T-cell (primary cell): Measurements from ENCODE around the gene ZNF487. TPM values are rescaled to one million over a fixed set of nuclear protein-coding genes. Genes with fewer than 3 reads are reported as not detected.

Experiments
- ATAC-seq, 4 experiments: fragments of 200-7000 bp in 3 of 4; fragments of 150-1000 bp in 1 of 4; cut with Tn5 transposase; replicated peaks in 1 of 4; 1 replicate in 3 of 4; 2 replicates in 1 of 4; pipeline ENCODE4 v1.10.0; 2021; ENCODE audit warnings: moderate library complexity in 3 of 4, mild to moderate bottlenecking in 2 of 4, moderate number of reproducible peaks in 1 of 4
- CTCF ChIA-PET, 2 donors: fragments of 300-600 bp; sonication (Branson Sonifier 250); formaldehyde crosslinking; loops; one replicate each; lab custom pipeline; 2022; ENCODE audit warnings: antibody characterized with exemption in 2 of 2; lab: Charles Lee
- POLR2A ChIA-PET, 2 donors: fragments of 300-600 bp; sonication (Branson Sonifier 250); formaldehyde crosslinking; loops; one replicate each; lab custom pipeline; 2022; ENCODE audit warnings: antibody characterized with exemption in 2 of 2; lab: Charles Lee
- DNase-seq, 35 experiments: peaks; one replicate each; pipeline versions ENCODE4 v3.0.0 to v3.0.0-alpha.2; 2013 to 2023
- H3K27ac ChIP-seq: one replicate; pipeline ENCODE4 v1.5.1; 2013; ENCODE audit warnings: low read length
- H3K27me3 ChIP-seq, 2 experiments: replicated peaks in 1 of 2; 1 replicate in 1 of 2; 2 replicates in 1 of 2; pipeline versions ENCODE4 v1.6.1 to v1.7.0; 2013; ENCODE audit warnings: low read length in 1 of 2, mixed read lengths in 1 of 2; ENCODE audit not compliant: control insufficient read depth in 2 of 2, insufficient read depth in 2 of 2; ENCODE audit errors: extremely low read depth in 1 of 2
- H3K36me3 ChIP-seq, 2 donors: 1 replicate in 1 of 2; 2 replicates in 1 of 2; pipeline versions ENCODE4 v1.6.1 to v1.7.0; 2013; ENCODE audit warnings: low read length in 1 of 2; ENCODE audit not compliant: control insufficient read depth in 2 of 2, insufficient read depth in 1 of 2; ENCODE audit errors: extremely low read depth in 1 of 2
- H3K4me1 ChIP-seq, 2 experiments: 1 replicate in 1 of 2; 2 replicates in 1 of 2; pipeline versions ENCODE4 v1.6.1 to v1.7.0; 2013; ENCODE audit warnings: low read length in 2 of 2, mixed read lengths in 1 of 2; ENCODE audit not compliant: insufficient read depth in 2 of 2, control insufficient read depth in 1 of 2; ENCODE audit errors: extremely low read depth in 1 of 2
- H3K4me3 ChIP-seq, 2 donors: 1 replicate in 1 of 2; 2 replicates in 1 of 2; pipeline versions ENCODE4 v1.5.1 to v1.7.0; 2013; ENCODE audit warnings: mild to moderate bottlenecking in 2 of 2, low read length in 1 of 2, moderate library complexity in 1 of 2; ENCODE audit not compliant: control insufficient read depth in 1 of 2; ENCODE audit errors: extremely low read depth in 1 of 2
- H3K9me3 ChIP-seq: 2 replicates; pipeline ENCODE4 v1.7.0; 2013
- H3K27ac Mint-ChIP-seq, 2 donors: one replicate each; pipeline ENCODE4 v1.8.0; 2020 to 2021; ENCODE audit warnings: mild to moderate bottlenecking in 2 of 2, mixed read lengths in 2 of 2
- H3K27me3 Mint-ChIP-seq, 2 donors: one replicate each; pipeline ENCODE4 v1.8.0; 2021 to 2022; ENCODE audit warnings: mixed read lengths in 2 of 2
- H3K36me3 Mint-ChIP-seq: one replicate; pipeline ENCODE4 v1.8.0; 2021; ENCODE audit warnings: mixed read lengths
- H3K4me1 Mint-ChIP-seq, 3 donors: one replicate each; pipeline ENCODE4 v1.8.0; 2020 to 2022; ENCODE audit warnings: mixed read lengths in 3 of 3, mild to moderate bottlenecking in 1 of 3
- H3K4me3 Mint-ChIP-seq, 3 donors: one replicate each; pipeline ENCODE4 v1.8.0; 2020 to 2022; ENCODE audit warnings: mild to moderate bottlenecking in 3 of 3, mixed read lengths in 3 of 3, moderate library complexity in 3 of 3
- H3K9me3 Mint-ChIP-seq, 3 donors: one replicate each; pipeline ENCODE4 v1.8.0; 2020 to 2022; ENCODE audit warnings: mixed read lengths in 3 of 3
- WGBS: methylation state at CpG from one replicate; pipeline ENCODE4 v1.1.5; 2013; ENCODE audit warnings: missing lambda C conversion rate; ENCODE audit not compliant: insufficient coverage; 5-methylcytosine and 5-hydroxymethylcytosine counted together
- total RNA-seq, 35 experiments: library from RNA in 6 of 35; stranded (reverse) in 6 of 35; fragments of 120-200 nt in 1 of 35; gene quantifications; one replicate each; pipeline versions ENCODE4 v1.2.1 to v1.2.4 and lab custom pipeline; 2013 to 2026

The ZNF487 gene
- total RNA-seq = 1 to 10 TPM; 3.2 to 8.5 (median 5.2) TPM
- 9.9 TPM for total RNA-seq (2013)
- total RNA-seq (lab: John Stamatoyannopoulos, UW) = 0.51 to 17.3 (median 5.2) reads per million in 29 experiments

- Histone ChIP-seq H3K4me3 (peak within 1 kb of the TSS; percentile 72 to 92), H3K27ac (peak within 1 kb of the TSS; percentile 89), H3K27me3 (no peaks in the 10 kb centered on the region), H3K36me3 (peaks cover 0 to 3% of the 10 kb centered on the region in 2 donors), H3K9me3 (no peaks in the 10 kb centered on the region), H3K4me1 (peaks cover 4 to 25% of the 10 kb centered on the region in 2 experiments)
- CTCF ChIA-PET = interaction anchor here (0.7 to 1.7 kb wide), 8 partner anchors 9 to 48 kb away, joined by 3 to 9 read pairs (median 4); no protein-coding TSS in a partner anchor
- ATAC-seq (peak; percentile 90 to 95 (median 95)), DNase-seq (peak; percentile 72 to 94 (median 83))
- POLR2A ChIA-PET = interaction anchor here (0.6 to 1.8 kb wide), 8 partner anchors 12 to 298 kb away, joined by 3 to 8 read pairs (median 4); no protein-coding TSS in a partner anchor
- H3K4me3 Mint-ChIP-seq = peak within 1 kb of the TSS; percentile 95 to 96 (median 95)
- no peaks in the 10 kb centered on the region for H3K27me3 Mint-ChIP-seq
- WGBS = under 1% methylated on average over 68 of the region's 69 CpGs
- no peaks in the 10 kb centered on the region for H3K36me3 Mint-ChIP-seq
- peaks cover 16 to 32% (median 18%) of the 10 kb centered on the region in 3 donors for H3K4me1 Mint-ChIP-seq
- no peaks in the 10 kb centered on the region for H3K9me3 Mint-ChIP-seq
- peak within 1 kb of the TSS; percentile 98 to 99 for H3K27ac Mint-ChIP-seq
These were observed at the start of gene ZNF487 for GRCh38 chr10:43436291-43437140. Gene ZNF487, plus strand, starts transcription at chr10:43437111. Its CDS starts 38,703 bp downstream, at chr10:43475814.

- Mint-ChIP-seq H3K9me3 (no peaks in the 10 kb centered on the region), H3K27ac (peak overlapping the region; percentile 59 to 72), H3K4me1 (peaks cover 54 to 71% (median 62%) of the 10 kb centered on the region in 3 donors), H3K36me3 (peaks cover 47% of the 10 kb centered on the region), H3K4me3 (peak overlapping the region in 1 of 3 donors; percentile 9), H3K27me3 (no peaks in the 10 kb centered on the region)
- ATAC-seq (no peak), DNase-seq (no peak)
- peaks cover 3 to 74% of the 10 kb centered on the region in 2 donors for H3K36me3 ChIP-seq
- no peak overlapping the region for H3K4me3 ChIP-seq
- H3K27ac ChIP-seq = peak overlapping the region; percentile 7
- no CpG with 5 or more reads among the region's 5 CpGs for WGBS
- peaks cover 6 to 36% of the 10 kb centered on the region in 2 experiments for H3K4me1 ChIP-seq
- POLR2A ChIA-PET = no interaction called here
- CTCF ChIA-PET = interaction anchor here in 1 of 2 donors (0.6 kb wide), 1 partner anchor 70 kb away, joined by 6 read pairs; no protein-coding TSS in a partner anchor
- no peaks in the 10 kb centered on the region for H3K9me3 ChIP-seq
- no peaks in the 10 kb centered on the region for H3K27me3 ChIP-seq
These were observed 49.3 kb upstream of the ZNF487 start for GRCh38 chr10:43387678-43388032.

GRCh38 chr10:43389867-43390266 is 47.0 kb upstream of the ZNF487 start:
- Histone ChIP-seq H3K27me3 (no peaks in the 10 kb centered on the region), H3K4me3 (no peak overlapping the region), H3K27ac (peak overlapping the region; percentile 16), H3K4me1 (peaks cover 15 to 49% of the 10 kb centered on the region in 2 experiments), H3K36me3 (peaks cover 6 to 89% of the 10 kb centered on the region in 2 donors), H3K9me3 (no peaks in the 10 kb centered on the region)
- ATAC-seq (no peak), DNase-seq (no peak)
- 80% methylated on average over 1 of the region's 3 CpGs for WGBS
- POLR2A ChIA-PET = interaction anchor here in 1 of 2 donors (1.0 kb wide), 1 partner anchor 28 kb away, joined by 3 read pairs; no protein-coding TSS in a partner anchor
- peaks cover 70 to 82% (median 73%) of the 10 kb centered on the region in 3 donors for H3K4me1 Mint-ChIP-seq
- no peaks in the 10 kb centered on the region for H3K27me3 Mint-ChIP-seq
- H3K4me3 Mint-ChIP-seq = no peak overlapping the region
- peak overlapping the region; percentile 87 to 89 for H3K27ac Mint-ChIP-seq
- no peaks in the 10 kb centered on the region for H3K9me3 Mint-ChIP-seq
- CTCF ChIA-PET = interaction anchor here (0.6 to 1.0 kb wide), 5 partner anchors 60 to 599 kb away, joined by 3 to 4 read pairs (median 3); no protein-coding TSS in a partner anchor
- peaks cover 61% of the 10 kb centered on the region for H3K36me3 Mint-ChIP-seq

- Mint-ChIP-seq H3K4me1 (peaks cover 75 to 86% (median 78%) of the 10 kb centered on the region in 3 donors), H3K27ac (peak overlapping the region; percentile 82 to 87), H3K9me3 (no peaks in the 10 kb centered on the region), H3K4me3 (no peak overlapping the region), H3K27me3 (no peaks in the 10 kb centered on the region), H3K36me3 (peaks cover 66% of the 10 kb centered on the region)
- no peak overlapping the region for H3K4me3 ChIP-seq
- H3K27ac ChIP-seq = peak overlapping the region; percentile 16
- peaks cover 6 to 89% of the 10 kb centered on the region in 2 donors for H3K36me3 ChIP-seq
- peaks cover 20 to 54% of the 10 kb centered on the region in 2 experiments for H3K4me1 ChIP-seq
- POLR2A ChIA-PET = interaction anchor here in 1 of 2 donors (1.0 kb wide), 1 partner anchor 28 kb away, joined by 3 read pairs; no protein-coding TSS in a partner anchor
- WGBS = 93% methylated on average over 4 of the region's 5 CpGs
- CTCF ChIA-PET = interaction anchor here (0.6 to 1.0 kb wide), 7 partner anchors 59 to 600 kb away, joined by 3 to 5 read pairs (median 3); no protein-coding TSS in a partner anchor
- no peaks in the 10 kb centered on the region for H3K9me3 ChIP-seq
- ATAC-seq = no peak
- DNase-seq = no peak
- H3K27me3 ChIP-seq = no peaks in the 10 kb centered on the region
These were observed 46.6 kb upstream of the ZNF487 start for GRCh38 chr10:43390333-43390732.

GRCh38 chr10:43390759-43391158 is 46.2 kb upstream of the ZNF487 start:
- ChIA-PET CTCF (interaction anchor here (0.8 to 1.0 kb wide), 6 partner anchors 59 to 88 kb away, joined by 3 to 5 read pairs (median 3); no protein-coding TSS in a partner anchor), POLR2A (interaction anchor here in 1 of 2 donors (1.0 kb wide), 1 partner anchor 29 kb away, joined by 3 read pairs; no protein-coding TSS in a partner anchor)
- H3K4me3 ChIP-seq = no peak overlapping the region
- Mint-ChIP-seq H3K9me3 (no peaks in the 10 kb centered on the region), H3K27ac (peak overlapping the region; percentile 82 to 87), H3K4me3 (no peak overlapping the region), H3K27me3 (no peaks in the 10 kb centered on the region), H3K4me1 (peaks cover 79 to 87% (median 82%) of the 10 kb centered on the region in 3 donors), H3K36me3 (peaks cover 67% of the 10 kb centered on the region)
- 100% methylated on average over 3 of the region's 7 CpGs for WGBS
- peaks cover 21 to 58% of the 10 kb centered on the region in 2 experiments for H3K4me1 ChIP-seq
- no peaks in the 10 kb centered on the region for H3K9me3 ChIP-seq
- peak in 21 of 35 experiments; percentile 7 to 66 (median 25) for DNase-seq
- ATAC-seq = peak; percentile 39 to 64 (median 51)
- peaks cover 6 to 86% of the 10 kb centered on the region in 2 donors for H3K36me3 ChIP-seq
- peak overlapping the region; percentile 16 for H3K27ac ChIP-seq
- no peaks in the 10 kb centered on the region for H3K27me3 ChIP-seq
